HG03064 (cell line): ENCODE measurements around the gene FGFRL1.

Source experiments
- ATAC-seq: cut with Tn5 transposase; IDR thresholded peaks from one replicate; pipeline ENCODE4 v1.9.1; 2021; ENCODE audit warnings: low read depth; ENCODE audit not compliant: unreplicated experiment

FGFRL1 gene

GRCh38 chr4:1062419-1062818, 51.0 kb downstream of the FGFRL1 start:
- ATAC-seq: no peak

- ATAC-seq: no peak
Measured at GRCh38 chr4:1065732-1066131, 54.3 kb downstream of the FGFRL1 start.

- no peak for ATAC-seq
Measured at GRCh38 chr4:1069394-1069793, 58.0 kb downstream of the FGFRL1 start.

- ATAC-seq: no peak
Measured at GRCh38 chr4:1072830-1073446, 61.5 kb downstream of the FGFRL1 start.

GRCh38 chr4:1074077-1074476, 62.7 kb downstream of the FGFRL1 start:
- ATAC-seq: no peak

GRCh38 chr4:1075225-1075624, 63.8 kb downstream of the FGFRL1 start:
- no peak for ATAC-seq

GRCh38 chr4:1075809-1076699, 64.6 kb downstream of the FGFRL1 start:
- ATAC-seq: no peak
